ENCODE measurements around the gene AFDN. TPM values are rescaled to one million over a fixed set of nuclear protein-coding genes. Genes with fewer than 3 reads are reported as not detected.

AFDN gene
- total and polyA plus RNA-seq, 2 of the 8 experiments (the other 6 are each of a cell fraction or from before 2014, with no cell fraction given) = 53.4 to 192 TPM

DNA sequence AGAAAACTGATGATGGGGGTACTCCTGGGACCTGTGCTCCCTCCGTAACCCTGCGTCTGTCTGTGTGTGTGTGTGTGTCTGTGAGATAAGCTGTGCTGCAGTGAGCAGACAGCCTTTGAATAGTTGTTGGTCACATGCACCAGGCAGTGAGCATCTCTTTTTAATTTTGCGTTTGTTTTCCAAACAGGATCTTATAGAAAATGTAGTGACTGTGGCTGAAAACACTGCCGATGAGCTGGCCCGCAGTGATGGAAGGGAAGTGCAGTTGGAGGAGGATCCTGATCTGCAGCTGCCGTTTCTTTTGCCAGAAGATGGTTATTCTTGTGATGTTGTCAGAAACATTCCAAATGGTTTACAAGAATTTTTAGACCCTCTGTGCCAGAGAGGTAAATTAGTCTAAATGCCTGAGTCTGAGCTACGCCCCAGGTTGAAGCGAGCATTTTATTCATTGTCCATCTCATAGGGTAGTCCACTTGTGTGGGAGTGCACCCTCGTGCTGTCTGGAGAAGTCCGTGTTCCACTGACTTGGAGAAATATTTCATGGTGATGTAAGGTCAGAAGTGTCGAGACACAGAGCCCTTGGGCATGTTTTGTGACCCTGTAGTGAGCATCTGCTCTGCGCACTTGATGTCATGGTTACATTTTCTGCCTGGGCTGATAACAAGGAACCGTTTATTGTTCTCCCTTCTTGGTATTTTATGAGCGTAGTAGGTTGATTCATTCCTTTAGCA, 92.0 kb downstream of the AFDN start:
- Histone ChIP-seq H3K23me2 (ENCODE audit: low read depth, low read length) (no peaks in the 10 kb centered on the region), H2BK15ac (ENCODE audit: low read length) (no peak overlapping the region), H3K4ac (replicated peaks; ENCODE audit: insufficient read length, low read depth, low read length) (no peak overlapping the region), H4K91ac (replicated peaks; ENCODE audit: insufficient read length, low read length) (no peak overlapping the region), H4K20me1 (replicated peaks in 1 of 2; ENCODE audit: control insufficient read depth in 1 of 2, insufficient read depth in 2 of 2, low read length in 2 of 2) (peaks cover 1 to 3% of the 10 kb centered on the region in 2 experiments), H3K9ac (replicated peaks in 1 of 4; ENCODE audit: extremely low read depth in 1 of 4, low read depth in 3 of 4, low read length in 3 of 4) (no peak overlapping the region), H2AK5ac (ENCODE audit: low read depth, low read length) (no peak overlapping the region), H4K8ac (ENCODE audit: extremely low read depth, insufficient read depth, low read length) (no peak overlapping the region), H3K14ac (ENCODE audit: insufficient read length) (no peak overlapping the region), H3K79me2 (ENCODE audit: control insufficient read depth in 1 of 2, insufficient read depth in 2 of 2, low read length in 2 of 2) (no peaks in the 10 kb centered on the region), H2BK120ac (replicated peaks; ENCODE audit: low read depth, low read length) (no peak overlapping the region), H3K27ac (ENCODE audit: low read depth, low read length) (no peak overlapping the region), H2AFZ (ENCODE audit: low read length) (no peak overlapping the region), H4K5ac (ENCODE audit: insufficient read length, low read depth, low read length) (no peak overlapping the region), H3K4me1 (replicated peaks in 1 of 4; ENCODE audit: control insufficient read depth in 3 of 4, insufficient read depth in 4 of 4, low read length in 3 of 4) (no peaks in the 10 kb centered on the region), H3K18ac (ENCODE audit: extremely low read depth, low read length) (no peak overlapping the region), H3K56ac (replicated peaks; ENCODE audit: insufficient read length, low read depth, low read length) (no peak overlapping the region), H2BK20ac (ENCODE audit: low read length) (no peak overlapping the region), H3K4me2 (ENCODE audit: insufficient read depth in 1 of 2, low read depth in 2 of 2, low read length in 2 of 2) (no peak overlapping the region), H3K79me1 (ENCODE audit: low read depth, low read length) (no peaks in the 10 kb centered on the region), H2BK5ac (ENCODE audit: low read depth, low read length) (no peak overlapping the region), H3K9me3 (ENCODE audit: insufficient read depth in 2 of 2, low read depth in 1 of 2, low read length in 1 of 2) (no peaks in the 10 kb centered on the region), H3K36me3 (ENCODE audit: control insufficient read depth in 2 of 4, insufficient read depth in 4 of 4, low read length in 3 of 4) (peaks cover 33 to 95% (median 70%) of the 10 kb centered on the region in 4 experiments), H3K27me3 (replicated peaks in 1 of 4; ENCODE audit: control insufficient read depth in 3 of 4, extremely low read depth in 1 of 4, insufficient read depth in 3 of 4, low read length in 3 of 4) (no peaks in the 10 kb centered on the region), H2BK12ac (ENCODE audit: low read depth, low read length) (no peak overlapping the region), H3K23ac (ENCODE audit: insufficient read length) (no peak overlapping the region), H3K4me3 (ENCODE audit: extremely low read depth in 1 of 4, insufficient read depth in 2 of 4, low read depth in 3 of 4, low read length in 4 of 4) (no peak overlapping the region)
- CTCF ChIA-PET (ENCODE audit: partially characterized antibody) = interaction anchor here (0.7 to 1.4 kb wide), 5 partner anchors 14 to 488 kb away, joined by 3 to 6 read pairs (median 3); no protein-coding TSS in a partner anchor
- FAIRE-seq (no peak), DNase-seq (ENCODE audit: low read depth in 1 of 2, low spot score in 2 of 2) (no peak)
- POLR2A ChIA-PET (ENCODE audit: partially characterized antibody) = no interaction called here
- WGBS, 2 experiments (ENCODE audit: extremely low coverage in 1 of 2, insufficient coverage in 1 of 2, insufficient read length in 1 of 2, insufficient replicate concordance in 2 of 2, low coverage in 1 of 2, low lambda C conversion rate in 2 of 2, missing lambda C conversion rate in 1 of 2) = 93% methylated on average over 14 of the region's 14 CpGs; no CpG with 5 or more reads in 1 of the 2 experiments
- TF ChIP-seq CHD1 (IDR thresholded peaks at IDR 0.05; ENCODE audit: low read depth, low read length) = no peak
- TF ChIP-seq POLR2AphosphoS5 (IDR thresholded peaks at IDR 0.05; ENCODE audit: low read depth, low read length) = no peak
- TF ChIP-seq ASH2L (IDR thresholded peaks at IDR 0.05; ENCODE audit: low read length) = no peak
- TF ChIP-seq RAD21 (IDR thresholded peaks at IDR 0.05 in 1 of 2, conservative IDR thresholded peaks at IDR 0.05 in 1 of 2; ENCODE audit: low read depth in 2 of 2, low read length in 2 of 2) = no peak
- no peak for TF ChIP-seq TCF12 (IDR thresholded peaks at IDR 0.05; ENCODE audit: low read depth, low read length)
- no peak for TF ChIP-seq TEAD4 (IDR thresholded peaks at IDR 0.05; ENCODE audit: low read depth, low read length)
- TF ChIP-seq EZH2 (IDR thresholded peaks at IDR 0.05; ENCODE audit: low read depth, low read length, severe bottlenecking) = no peak
- TF ChIP-seq, protein P1, sequence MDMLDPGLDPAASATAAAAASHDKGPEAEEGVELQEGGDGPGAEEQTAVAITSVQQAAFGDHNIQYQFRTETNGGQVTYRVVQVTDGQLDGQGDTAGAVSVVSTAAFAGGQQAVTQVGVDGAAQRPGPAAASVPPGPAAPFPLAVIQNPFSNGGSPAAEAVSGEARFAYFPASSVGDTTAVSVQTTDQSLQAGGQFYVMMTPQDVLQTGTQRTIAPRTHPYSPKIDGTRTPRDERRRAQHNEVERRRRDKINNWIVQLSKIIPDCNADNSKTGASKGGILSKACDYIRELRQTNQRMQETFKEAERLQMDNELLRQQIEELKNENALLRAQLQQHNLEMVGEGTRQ (IDR thresholded peaks at IDR 0.05; ENCODE audit: low read length) = no peak
- TF ChIP-seq JUN (IDR thresholded peaks at IDR 0.05; ENCODE audit: low read depth, low read length) = no peak

Data from H1 (cell line).